HepG2 (cell line): ENCODE measurements around the gene VPS37D. TPM values are rescaled to one million over a fixed set of nuclear protein-coding genes. Genes with fewer than 3 reads are reported as not detected.
A peak's percentile ranks its signal among the peaks of the same experiment; 100 is the strongest.

Source experiments
- AHDC1 ChIP-seq: sonication (generic); formaldehyde crosslinking; IDR thresholded peaks from 2 replicates; pipeline ENCODE4 v1.5.1; 2020; ENCODE audit warnings: mild to moderate bottlenecking, missing genetic modification reagents, borderline replicate concordance
- ELF4 ChIP-seq: sonication (generic); formaldehyde crosslinking; IDR thresholded peaks from 2 replicates; pipeline ENCODE4 v1.5.0; 2020; ENCODE audit warnings: missing genetic modification reagents, mild to moderate bottlenecking, moderate library complexity, borderline replicate concordance
- FOXJ3 ChIP-seq: sonication (generic); formaldehyde crosslinking; IDR thresholded peaks from 2 replicates; pipeline ENCODE4 v1.4.0; 2020; ENCODE audit warnings: missing genetic modification reagents, mild to moderate bottlenecking, borderline replicate concordance
- GATA4 ChIP-seq: sonication (generic); IDR thresholded peaks from 2 replicates; pipeline ENCODE4 v1.6.1; 2016; ENCODE audit warnings: antibody characterized with exemption, low read depth, borderline replicate concordance
- KDM5A ChIP-seq: fragments of 200-600 bp; sonication (generic); IDR thresholded peaks from 2 replicates; pipeline ENCODE4 v1.7.0; 2018; ENCODE audit warnings: antibody characterized with exemption, mild to moderate bottlenecking, low read length, borderline replicate concordance
- TBL1XR1 ChIP-seq: fragments of 150-350 bp; IDR thresholded peaks from 2 replicates; pipeline ENCODE4 v1.6.1; 2014; ENCODE audit warnings: borderline replicate concordance, low read length; ENCODE audit not compliant: partially characterized antibody
- TERF1 ChIP-seq: sonication (generic); formaldehyde crosslinking; IDR thresholded peaks from 2 replicates; pipeline ENCODE4 v1.8.0; 2022; ENCODE audit warnings: mild to moderate bottlenecking, missing genetic modification reagents, moderate library complexity
- THRA ChIP-seq: sonication (generic); formaldehyde crosslinking; IDR thresholded peaks from 2 replicates; pipeline ENCODE4 v1.4.0; 2020; ENCODE audit warnings: missing genetic modification reagents, borderline replicate concordance
- WIZ ChIP-seq: sonication (generic); formaldehyde crosslinking; IDR thresholded peaks from 2 replicates; pipeline ENCODE4 v1.5.1; 2020; ENCODE audit warnings: mild to moderate bottlenecking, missing genetic modification reagents
- ZHX1 ChIP-seq: sonication (generic); formaldehyde crosslinking; IDR thresholded peaks from 2 replicates; pipeline ENCODE4 v1.8.1; 2022; ENCODE audit warnings: low read depth, mild to moderate bottlenecking, missing genetic modification reagents
- ZNF629 ChIP-seq: sonication (generic); formaldehyde crosslinking; conservative IDR thresholded peaks from 2 replicates; pipeline ENCODE4 v1.5.0; 2020; ENCODE audit warnings: missing genetic modification reagents
- ZNF703 ChIP-seq: sonication (generic); formaldehyde crosslinking; IDR thresholded peaks from 2 replicates; pipeline ENCODE4 v1.5.1; 2020; ENCODE audit warnings: missing genetic modification reagents, mild to moderate bottlenecking, moderate library complexity, borderline replicate concordance
- ZNF761 ChIP-seq: sonication (generic); formaldehyde crosslinking; conservative IDR thresholded peaks from 2 replicates; pipeline ENCODE4 v1.4.0; 2020; ENCODE audit warnings: mild to moderate bottlenecking, missing genetic modification reagents
- polyA plus RNA-seq, 8 experiments: library from polyadenylated mRNA; depleted of rRNA in 3 of 8; stranded (reverse) in 7 of 8; unstranded in 1 of 8; fragments of >200 nt; fragmentation: Illumina TruSeq in 4 of 8; extraction: Trizol in 4 of 8; gene quantifications; 2 replicates each; pipeline versions ENCODE4 v1.2.1 to v1.2.3, GENCODE V29; 2011 to 2016; ENCODE audit warnings: low read depth in 4 of 8, missing spikeins in 1 of 8, mixed read lengths in 1 of 8; ENCODE audit not compliant: insufficient read depth in 1 of 8
- total RNA-seq, 5 experiments: library from RNA; depleted of rRNA; stranded (reverse); fragments of >200 nt; fragmentation: Illumina TruSeq; extraction: Trizol; gene quantifications; 2 replicates each; pipeline ENCODE4 v1.2.3, GENCODE V29; 2016; ENCODE audit warnings: low read depth in 1 of 5

VPS37D gene
- total and polyA plus RNA-seq, 2 of the 13 experiments (the other 11 are each of a cell fraction or from before 2014, with no cell fraction given): 3.8 to 6.3 TPM

- TF ChIP-seq TERF1 (CRISPR knock-in tag) (no peak), WIZ (CRISPR knock-in tag) (0 out of 2 replicates have a peak, but pooled peaks have one; percentile 56), KDM5A (no peak), FOXJ3 (CRISPR knock-in tag) (no peak), ZNF761 (CRISPR knock-in tag) (no peak), ZHX1 (CRISPR knock-in tag) (no peak), THRA (peak; percentile 58), GATA4 (peak; percentile 74), ELF4 (CRISPR knock-in tag) (0 out of 2 replicates have a peak, but pooled peaks have one; percentile 12), ZNF629 (peak; percentile 17; the same call in 1 of the 2 replicates), AHDC1 (CRISPR knock-in tag) (no peak), TBL1XR1 (no peak), ZNF703 (no peak; the same call in 1 of the 2 replicates)
Observed at GRCh38 chr7:73623798-73624668, 43.6 kb upstream of the VPS37D start, which contains the start of gene MLXIPL (continued).
